ENCODE results near the gene ADSS2. TPM values are rescaled to one million over a fixed set of nuclear protein-coding genes. Genes with fewer than 3 reads are reported as not detected.

ADSS2 gene
- polyA plus RNA-seq, 1 of the 3 experiments (the other 2 are of a cell fraction), result 30.7 TPM

DNA sequence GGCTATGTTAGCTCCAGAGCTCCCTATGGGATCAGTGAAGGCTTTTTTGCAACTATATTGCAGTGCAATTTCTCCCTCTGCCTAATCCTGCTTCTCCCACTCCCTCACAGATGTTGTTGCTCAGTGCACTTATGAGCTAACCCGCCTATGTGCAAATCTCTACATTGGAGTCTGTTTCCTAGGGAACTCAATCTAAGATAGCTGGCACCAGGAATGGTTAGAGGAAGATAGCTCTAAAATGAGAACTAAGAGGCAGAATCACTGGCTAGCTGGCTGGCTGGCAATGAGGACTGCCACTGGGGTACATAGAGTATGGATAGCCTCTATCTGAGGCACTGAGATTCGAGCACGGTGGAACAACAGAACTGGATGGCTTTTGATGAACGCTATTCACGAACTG is 39.5 kb downstream of the ADSS2 start (continued):
- TF ChIP-seq SMC3 (IDR thresholded peaks at IDR 0.05; ENCODE audit: low read depth, low read length), result no peak
- TF ChIP-seq, protein P1, sequence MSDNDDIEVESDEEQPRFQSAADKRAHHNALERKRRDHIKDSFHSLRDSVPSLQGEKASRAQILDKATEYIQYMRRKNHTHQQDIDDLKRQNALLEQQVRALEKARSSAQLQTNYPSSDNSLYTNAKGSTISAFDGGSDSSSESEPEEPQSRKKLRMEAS (IDR thresholded peaks at IDR 0.05; ENCODE audit: low read depth), result no peak

DNA sequence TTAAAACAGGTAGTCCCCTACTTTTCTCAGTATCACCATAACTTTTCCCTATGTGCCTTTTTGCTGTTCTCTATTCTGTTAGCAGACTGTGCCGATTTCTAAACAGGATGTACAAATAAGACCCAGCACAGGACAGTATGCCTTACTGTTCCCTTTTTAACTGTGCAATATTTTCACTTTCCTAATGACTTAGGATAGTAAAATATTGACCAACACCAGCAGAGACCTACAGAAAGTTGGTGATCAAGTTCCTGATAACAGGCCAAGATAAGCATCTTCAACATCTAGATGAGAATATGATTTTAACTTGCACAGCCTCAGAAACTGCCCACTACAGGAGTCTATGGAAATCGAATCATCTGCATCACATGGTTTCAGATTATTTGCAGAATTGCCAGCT is 42.0 kb downstream of the ADSS2 start:
- no peaks in the 10 kb centered on the region for H3K9me3 ChIP-seq
- 82% methylated on average over 2 of the region's 2 CpGs for WGBS (ENCODE audit: low lambda C conversion rate)
- H3K9me2 ChIP-seq, result no peaks in the 10 kb centered on the region
- H2AFZ ChIP-seq (ENCODE audit: low read depth), result no peak overlapping the region
- no peaks in the 10 kb centered on the region; a peak in 1 of 4 replicates for H3K4me1 ChIP-seq (ENCODE audit: control insufficient read depth in 1 of 2, insufficient read depth in 2 of 2, low read depth in 1 of 2, low read length in 1 of 2)
- H3K27me3 ChIP-seq (ENCODE audit: insufficient read depth), result no peaks in the 10 kb centered on the region
- no peak overlapping the region for H3K4me3 ChIP-seq (ENCODE audit: low read depth in 2 of 2, low read length in 1 of 2)
- no peak overlapping the region for H3K9ac ChIP-seq
- DNase-seq, result no peak
- H3K36me3 ChIP-seq (replicated peaks in 1 of 2; ENCODE audit: control insufficient read depth in 1 of 2, insufficient read depth in 2 of 2, low read length in 1 of 2), result peaks cover 64 to 88% of the 10 kb centered on the region in 2 experiments
- CTCF ChIA-PET, result no interaction called here
- no peak overlapping the region for H3K4me2 ChIP-seq
- no peaks in the 10 kb centered on the region for H4K20me1 ChIP-seq (ENCODE audit: insufficient read depth)
- POLR2A ChIA-PET, result no interaction called here
- H3K79me2 ChIP-seq (ENCODE audit: insufficient read depth), result no peaks in the 10 kb centered on the region
- TF ChIP-seq RXRA (IDR thresholded peaks at IDR 0.05; ENCODE audit: borderline replicate concordance, low read depth), result no peak
- TF ChIP-seq, protein P1 (IDR thresholded peaks at IDR 0.05; ENCODE audit: low read depth), result no peak
- no peak for TF ChIP-seq TCF12 (IDR thresholded peaks at IDR 0.05)
- no peak for TF ChIP-seq FOSL2 (IDR thresholded peaks at IDR 0.05; ENCODE audit: borderline replicate concordance, low read depth)
- no peak for TF ChIP-seq NRF1 (IDR thresholded peaks at IDR 0.05; ENCODE audit: low read depth, low read length)
- TF ChIP-seq, protein P2, sequence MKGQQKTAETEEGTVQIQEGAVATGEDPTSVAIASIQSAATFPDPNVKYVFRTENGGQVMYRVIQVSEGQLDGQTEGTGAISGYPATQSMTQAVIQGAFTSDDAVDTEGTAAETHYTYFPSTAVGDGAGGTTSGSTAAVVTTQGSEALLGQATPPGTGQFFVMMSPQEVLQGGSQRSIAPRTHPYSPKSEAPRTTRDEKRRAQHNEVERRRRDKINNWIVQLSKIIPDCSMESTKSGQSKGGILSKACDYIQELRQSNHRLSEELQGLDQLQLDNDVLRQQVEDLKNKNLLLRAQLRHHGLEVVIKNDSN (IDR thresholded peaks at IDR 0.05; ENCODE audit: borderline replicate concordance, low read depth), result no peak
- TF ChIP-seq, protein P3, sequence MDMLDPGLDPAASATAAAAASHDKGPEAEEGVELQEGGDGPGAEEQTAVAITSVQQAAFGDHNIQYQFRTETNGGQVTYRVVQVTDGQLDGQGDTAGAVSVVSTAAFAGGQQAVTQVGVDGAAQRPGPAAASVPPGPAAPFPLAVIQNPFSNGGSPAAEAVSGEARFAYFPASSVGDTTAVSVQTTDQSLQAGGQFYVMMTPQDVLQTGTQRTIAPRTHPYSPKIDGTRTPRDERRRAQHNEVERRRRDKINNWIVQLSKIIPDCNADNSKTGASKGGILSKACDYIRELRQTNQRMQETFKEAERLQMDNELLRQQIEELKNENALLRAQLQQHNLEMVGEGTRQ (IDR thresholded peaks at IDR 0.05; ENCODE audit: borderline replicate concordance, low read depth, low read length), result no peak
- no peak for TF ChIP-seq SIN3A (IDR thresholded peaks at IDR 0.05; ENCODE audit: borderline replicate concordance, low read depth, low read length)
- no peak for TF ChIP-seq MXI1 (IDR thresholded peaks at IDR 0.05; ENCODE audit: low read depth, low read length)
- TF ChIP-seq GABPA (IDR thresholded peaks at IDR 0.05; ENCODE audit: low read depth), result no peak
- TF ChIP-seq CHD2 (IDR thresholded peaks at IDR 0.05; ENCODE audit: low read length, partially characterized antibody), result no peak
- TF ChIP-seq JUND (IDR thresholded peaks at IDR 0.05), result no peak
- TF ChIP-seq, protein P4, sequence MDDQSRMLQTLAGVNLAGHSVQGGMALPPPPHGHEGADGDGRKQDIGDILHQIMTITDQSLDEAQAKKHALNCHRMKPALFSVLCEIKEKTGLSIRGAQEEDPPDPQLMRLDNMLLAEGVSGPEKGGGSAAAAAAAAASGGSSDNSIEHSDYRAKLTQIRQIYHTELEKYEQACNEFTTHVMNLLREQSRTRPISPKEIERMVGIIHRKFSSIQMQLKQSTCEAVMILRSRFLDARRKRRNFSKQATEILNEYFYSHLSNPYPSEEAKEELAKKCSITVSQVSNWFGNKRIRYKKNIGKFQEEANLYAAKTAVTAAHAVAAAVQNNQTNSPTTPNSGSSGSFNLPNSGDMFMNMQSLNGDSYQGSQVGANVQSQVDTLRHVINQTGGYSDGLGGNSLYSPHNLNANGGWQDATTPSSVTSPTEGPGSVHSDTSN (IDR thresholded peaks at IDR 0.05), result no peak
- TF ChIP-seq EP300 (IDR thresholded peaks at IDR 0.05; ENCODE audit: borderline replicate concordance in 1 of 2, low read depth in 1 of 2, low read length in 1 of 2), result no peak
- no peak for TF ChIP-seq YY1 (IDR thresholded peaks at IDR 0.05; ENCODE audit: low read depth)
- no peak for TF ChIP-seq TEAD4 (IDR thresholded peaks at IDR 0.05; ENCODE audit: borderline replicate concordance, insufficient read depth)
- no peak for TF ChIP-seq FOXM1 (IDR thresholded peaks at IDR 0.05; ENCODE audit: low read depth)
- no peaks in the 10 kb centered on the region for H3F3A ChIP-seq (replicated peaks; ENCODE audit: insufficient read depth)
- H3K27ac ChIP-seq (ENCODE audit: low read depth in 2 of 2, low read length in 1 of 2), result no peak overlapping the region
